HepG2 (cell line): ENCODE data around the gene SND1. TPM values are rescaled to one million over a fixed set of nuclear protein-coding genes. Genes with fewer than 3 reads are reported as not detected.

Experiments used
- ATAC-seq: fragments of 200-7000 bp; cut with Tn5 transposase; 3 replicates; pipeline ENCODE4 v1.9.1; 2020; ENCODE audit warnings: mild to moderate bottlenecking, moderate library complexity
- BruUV-seq: library from RNA; stranded (reverse); fragments of 400-500 nt; replicated peaks from 2 replicates; lab custom pipeline; 2021; lab: Mats Ljungman, UMichigan
- CTCF ChIA-PET: fragments of 300-600 bp; formaldehyde crosslinking; extraction: SDS; loops from one replicate; lab custom pipeline; 2021; ENCODE audit warnings: low total read pairs, inconsistent platforms, low intra/inter-chr PET ratio; lab: Yijun Ruan, JAX
- POLR2A ChIA-PET: fragments of 350-600 bp; sonication (Branson Sonifier 250); formaldehyde crosslinking; loops from one replicate; lab custom pipeline; 2020; ENCODE audit warnings: antibody characterized with exemption, inconsistent platforms; lab: Yijun Ruan, JAX
- DNase-seq: peaks from one replicate; pipeline ENCODE4 v3.0.0-alpha.2; 2015; ENCODE audit warnings: low spot score
- FAIRE-seq: peaks from 3 replicates; lab custom pipeline; 2011; peaks lifted over from hg19 to GRCh38; lab: Jason Lieb, UNC
- H2AFZ ChIP-seq: one replicate; pipeline ENCODE4 v1.6.1; 2011; ENCODE audit warnings: low read length, inconsistent platforms
- H3K27ac ChIP-seq: fragments of 300-600 bp; 3 replicates; pipeline ENCODE4 v1.8.0; 2011; ENCODE audit warnings: mixed run types, mild to moderate bottlenecking, mixed read lengths, low read length, inconsistent platforms; ENCODE audit not compliant: insufficient read depth; ENCODE audit errors: extremely low read length
- H3K27me3 ChIP-seq, 2 experiments: fragments of 200-600 bp in 1 of 2; 2 replicates in 1 of 2; 3 replicates in 1 of 2; pipeline versions ENCODE4 v1.6.0 to v1.8.0; 2011; ENCODE audit warnings: low read length in 2 of 2, mild to moderate bottlenecking in 2 of 2, moderate library complexity in 2 of 2, inconsistent platforms in 1 of 2; ENCODE audit not compliant: insufficient read depth in 2 of 2, control insufficient read depth in 1 of 2
- H3K36me3 ChIP-seq, 2 experiments: fragments of 200-600 bp in 1 of 2; replicated peaks in 1 of 2; 2 replicates in 1 of 2; 3 replicates in 1 of 2; pipeline versions ENCODE4 v1.5.1 to v1.8.0; 2011; ENCODE audit warnings: low read length in 2 of 2, inconsistent platforms in 1 of 2; ENCODE audit not compliant: insufficient read depth in 2 of 2, control insufficient read depth in 1 of 2
- H3K4me1 ChIP-seq: 2 replicates; pipeline ENCODE4 v1.5.1; 2012; ENCODE audit warnings: low read length, inconsistent platforms; ENCODE audit not compliant: insufficient read depth
- H3K4me2 ChIP-seq: 2 replicates; pipeline ENCODE4 v1.6.0; 2011; ENCODE audit warnings: low read depth, low read length, inconsistent platforms
- H3K4me3 ChIP-seq, 3 experiments: fragments of 200-600 bp in 1 of 3; sonication (generic), shearing (Covaris generic) in 1 of 3; replicated peaks in 1 of 3; 2 replicates each; pipeline ENCODE4 v1.5.1; 2011 to 2016; ENCODE audit warnings: low read length in 3 of 3, inconsistent platforms in 2 of 3, low read depth in 2 of 3, mild to moderate bottlenecking in 2 of 3, control low read depth in 1 of 3, mixed read lengths in 1 of 3; ENCODE audit not compliant: insufficient read depth in 1 of 3
- H3K79me2 ChIP-seq: one replicate; pipeline ENCODE4 v1.6.1; 2011; ENCODE audit warnings: low read length, inconsistent platforms; ENCODE audit not compliant: insufficient read depth
- H3K9ac ChIP-seq: 2 replicates; pipeline ENCODE4 v1.6.0; 2011; ENCODE audit warnings: mild to moderate bottlenecking, low read depth, low read length, inconsistent platforms; ENCODE audit not compliant: insufficient read depth
- H3K9me3 ChIP-seq: 2 replicates; pipeline ENCODE4 v1.5.1; 2012; ENCODE audit warnings: mild to moderate bottlenecking, low read length
- H4K20me1 ChIP-seq: 2 replicates; pipeline ENCODE4 v1.6.0; 2011; ENCODE audit warnings: inconsistent platforms, mild to moderate bottlenecking, low read length, moderate library complexity; ENCODE audit not compliant: insufficient read depth
- ATF2 ChIP-seq: sonication (generic); formaldehyde crosslinking; IDR thresholded peaks from 2 replicates; pipeline ENCODE4 v1.4.0; 2020; ENCODE audit warnings: missing genetic modification reagents
- CEBPG ChIP-seq: IDR thresholded peaks from 2 replicates; pipeline ENCODE4 v1.6.1; 2016
- GMEB1 ChIP-seq: sonication (generic); formaldehyde crosslinking; IDR thresholded peaks from 2 replicates; pipeline ENCODE4 v1.5.1; 2020; ENCODE audit warnings: missing genetic modification reagents, mild to moderate bottlenecking, borderline replicate concordance
- HNRNPLL ChIP-seq: fragments of 200-400 bp; formaldehyde crosslinking; IDR thresholded peaks from 2 replicates; pipeline ENCODE4 v1.6.1; 2017; ENCODE audit warnings: mild to moderate bottlenecking, low read depth, low read length; ENCODE audit not compliant: poor library complexity, severe bottlenecking
- PRPF4 ChIP-seq: fragments of 200-400 bp; formaldehyde crosslinking; IDR thresholded peaks from 2 replicates; pipeline ENCODE4 v1.6.1; 2016; ENCODE audit warnings: low read length, low read depth; ENCODE audit not compliant: poor library complexity, severe bottlenecking
- SOX6 ChIP-seq, 2 experiments: fragments of 450-650 bp in 1 of 2; sonication (generic) in 1 of 2; formaldehyde crosslinking in 1 of 2; IDR thresholded peaks; 2 replicates each; pipeline versions ENCODE4 v1.4.0 to v1.6.1; 2017 to 2020; ENCODE audit warnings: antibody characterized with exemption in 1 of 2, mild to moderate bottlenecking in 1 of 2, missing genetic modification reagents in 1 of 2
- THAP8 ChIP-seq: sonication (generic); formaldehyde crosslinking; IDR thresholded peaks from 2 replicates; pipeline ENCODE4 v1.5.1; 2020; ENCODE audit warnings: missing genetic modification reagents, mild to moderate bottlenecking, borderline replicate concordance
- ZBTB20 ChIP-seq: sonication (generic); formaldehyde crosslinking; IDR thresholded peaks from 2 replicates; pipeline ENCODE4 v1.8.1; 2023; ENCODE audit warnings: missing genetic modification reagents, low read depth, mild to moderate bottlenecking, borderline replicate concordance
- ZFY ChIP-seq: sonication (generic); formaldehyde crosslinking; IDR thresholded peaks from 2 replicates; pipeline ENCODE4 v1.4.0; 2020; ENCODE audit warnings: missing genetic modification reagents
- ZNF12 ChIP-seq: sonication (generic); formaldehyde crosslinking; IDR thresholded peaks from 2 replicates; pipeline ENCODE4 v1.5.0; 2020; ENCODE audit warnings: missing genetic modification reagents
- ZNF777 ChIP-seq: sonication (generic); formaldehyde crosslinking; IDR thresholded peaks from 2 replicates; pipeline ENCODE4 v1.4.0; 2020; ENCODE audit warnings: missing genetic modification reagents
- WGBS: methylation state at CpG from one replicate; pipeline ENCODE4 v1.1.6; 2017; ENCODE audit warnings: low lambda C conversion rate; 5-methylcytosine and 5-hydroxymethylcytosine counted together
- in situ Hi-C: cut with HindIII; loops from 2 replicates; pipeline ENCODE4 v1.10.0; 2017; ENCODE audit warnings: low pct_unique_long_range_greater_than_20kb; ENCODE audit not compliant: extremely low pct_ligation_motif_present
- intact Hi-C: fragments of 100-400 bp; cut with micrococcal nuclease; formaldehyde crosslinking; loops from one replicate; pipeline ENCODE4 v1.10.0; 2022; ENCODE audit not compliant: unreplicated experiment
- polyA plus RNA-seq, 8 experiments: library from polyadenylated mRNA; depleted of rRNA in 3 of 8; stranded (reverse) in 7 of 8; unstranded in 1 of 8; fragments of >200 nt; fragmentation: Illumina TruSeq in 4 of 8; extraction: Trizol in 4 of 8; gene quantifications; 2 replicates each; pipeline versions ENCODE4 v1.2.1 to v1.2.3, GENCODE V29; 2011 to 2016; ENCODE audit warnings: low read depth in 4 of 8, missing spikeins in 1 of 8, mixed read lengths in 1 of 8; ENCODE audit not compliant: insufficient read depth in 1 of 8
- total RNA-seq, 5 experiments: library from RNA; depleted of rRNA; stranded (reverse); fragments of >200 nt; fragmentation: Illumina TruSeq; extraction: Trizol; gene quantifications; 2 replicates each; pipeline ENCODE4 v1.2.3, GENCODE V29; 2016; ENCODE audit warnings: low read depth in 1 of 5

Gene SND1
- total and polyA plus RNA-seq, 2 of the 13 experiments (the other 11 are each of a cell fraction or from before 2014, with no cell fraction given), result 110 to 182 TPM

GRCh38 chr7:127667759-127668530 is 16.0 kb downstream of the SND1 start:
- no peak overlapping the region for H2AFZ ChIP-seq
- intact Hi-C loops, result no loop called here
- CTCF ChIA-PET, result no interaction called here
- peaks cover 51% of the 10 kb centered on the region for H4K20me1 ChIP-seq
- H3K9ac ChIP-seq, result no peak overlapping the region
- DNase-seq, result no peak
- no peak overlapping the region for H3K4me3 ChIP-seq
- H3K36me3 ChIP-seq, result peaks cover 8 to 57% of the 10 kb centered on the region in 2 experiments; a peak in 4 of 5 replicates
- peaks cover 91% of the 10 kb centered on the region for H3K79me2 ChIP-seq
- POLR2A ChIA-PET, result no interaction called here
- in situ Hi-C loops, result no loop called here
- BruUV-seq, result no TSS peak
- TF ChIP-seq GMEB1 (CRISPR knock-in tag) (no peak), ZFY (CRISPR knock-in tag) (no peak), PRPF4 (no peak), CEBPG (CRISPR knock-in tag) (no peak), ZNF777 (CRISPR knock-in tag) (no peak), ATF2 (CRISPR knock-in tag) (no peak), ZBTB20 (CRISPR knock-in tag) (no peak), SOX6 (IDR thresholded peaks at IDR 0.05) (no peak), SOX6 (CRISPR knock-in tag; IDR thresholded peaks at IDR 0.05) (no peak), THAP8 (CRISPR knock-in tag) (no peak), HNRNPLL (no peak), ZNF12 (CRISPR knock-in tag) (no peak)
- WGBS, result 75% methylated on average over 2 of the region's 2 CpGs
- H3K9me3 ChIP-seq, result no peaks in the 10 kb centered on the region
- no peaks in the 10 kb centered on the region for H3K27me3 ChIP-seq
- FAIRE-seq, result no peak
- no peak for ATAC-seq
- H3K4me2 ChIP-seq, result no peak overlapping the region
- no peak overlapping the region for H3K27ac ChIP-seq
- peaks cover 44% of the 10 kb centered on the region for H3K4me1 ChIP-seq
